ENCODE data around the gene SLC30A1.

SLC30A1 gene

DNA sequence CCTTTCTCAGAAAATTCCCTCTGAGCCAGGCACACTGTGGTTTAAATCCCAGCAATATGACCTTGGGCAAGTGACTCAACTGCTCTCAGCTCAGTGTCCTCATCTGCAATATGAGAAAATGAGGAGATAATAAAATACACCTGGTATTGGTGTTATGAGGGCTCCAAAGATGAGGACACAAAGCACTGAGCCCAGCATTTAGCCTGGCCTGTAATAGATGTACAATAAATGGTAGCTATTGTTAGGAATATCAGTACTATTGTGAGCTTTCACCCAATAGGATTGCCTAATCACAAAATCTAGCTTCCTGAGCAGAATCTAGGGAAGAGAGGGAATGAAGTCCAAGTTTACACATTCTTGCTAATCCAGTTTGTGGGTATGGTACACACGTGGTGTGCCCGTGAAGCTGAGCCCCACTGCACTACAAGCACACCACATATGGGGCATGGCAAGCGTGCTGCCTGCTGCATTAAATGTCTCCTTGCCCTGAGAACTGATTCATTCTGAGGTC lies 24.3 kb upstream of the SLC30A1 start:
- TF ChIP-seq CTCF (IDR thresholded peaks at IDR 0.05; ENCODE audit: low read depth, low read length) = no peak
- DNase-seq (ENCODE audit: low read depth in 2 of 2) = no peak
- no peak overlapping the region for H3K4me3 ChIP-seq (replicated peaks in 1 of 2; ENCODE audit: low read depth in 2 of 2, low read length in 2 of 2)

DNA sequence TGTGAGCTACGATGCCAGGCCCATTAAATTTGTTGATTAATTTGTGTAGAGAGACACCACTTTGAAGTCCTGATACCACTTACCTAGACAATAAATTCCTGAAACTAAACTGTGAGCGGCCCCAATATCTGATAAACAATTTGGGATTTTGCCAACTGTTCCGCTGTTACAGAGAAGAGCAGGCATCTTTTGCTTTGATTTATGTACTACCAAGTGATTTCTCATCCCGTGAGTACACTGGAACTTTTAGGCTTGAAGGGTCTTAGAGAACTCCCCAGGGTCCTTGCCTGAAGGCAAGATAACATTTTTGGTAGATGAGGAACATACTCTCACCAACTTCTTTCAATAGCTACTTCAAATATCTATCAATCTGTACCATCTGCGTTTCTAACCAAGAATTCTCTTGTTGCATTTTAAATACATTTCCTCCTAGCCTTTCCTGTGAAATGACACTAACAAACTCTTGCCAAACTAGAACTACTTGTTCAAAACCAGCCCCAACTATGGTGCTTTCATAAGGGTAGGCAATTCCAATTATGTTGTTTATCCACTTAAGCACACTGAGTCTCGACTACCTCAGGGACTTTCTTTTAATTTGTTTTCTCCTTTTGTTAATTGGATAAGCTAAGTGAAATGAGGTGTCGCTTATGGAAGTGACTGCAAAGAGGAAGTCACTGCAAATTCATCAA lies 23.2 kb upstream of the SLC30A1 start:
- DNase-seq (ENCODE audit: low read depth in 2 of 2) = no peak
- no peak overlapping the region for H3K4me3 ChIP-seq (replicated peaks in 1 of 2; ENCODE audit: low read depth in 2 of 2, low read length in 2 of 2)
- no peak for TF ChIP-seq CTCF (IDR thresholded peaks at IDR 0.05; ENCODE audit: low read depth, low read length)

DNA sequence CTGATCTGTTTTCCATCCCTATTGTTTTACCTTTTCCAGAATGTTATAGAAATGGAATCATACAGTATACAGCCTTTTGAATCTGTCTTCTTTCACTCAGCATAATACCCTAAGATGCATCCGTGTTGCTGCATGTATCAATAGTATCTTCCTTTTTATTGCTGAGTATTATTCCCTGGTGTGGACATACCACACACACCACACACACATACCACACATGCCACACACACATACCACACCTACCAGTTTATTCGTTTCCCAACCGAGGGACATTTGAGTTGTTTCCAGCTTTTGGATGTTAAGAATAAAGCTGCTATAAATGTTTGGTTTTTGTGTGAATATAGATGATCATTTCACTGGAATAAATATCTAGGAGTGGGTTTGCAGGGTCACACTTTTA lies 22.2 kb upstream of the SLC30A1 start:
- no peak for TF ChIP-seq CTCF (IDR thresholded peaks at IDR 0.05; ENCODE audit: low read depth, low read length)
- no peak for DNase-seq (ENCODE audit: low read depth in 2 of 2)
- no peak overlapping the region for H3K4me3 ChIP-seq (replicated peaks in 1 of 2; ENCODE audit: low read depth in 2 of 2, low read length in 2 of 2)

GRCh38 chr1:211599250-211599649 lies 20.3 kb upstream of the SLC30A1 start:
- H3K4me3 ChIP-seq (replicated peaks in 1 of 2; ENCODE audit: low read depth in 2 of 2, low read length in 2 of 2) = no peak overlapping the region
- TF ChIP-seq CTCF (IDR thresholded peaks at IDR 0.05; ENCODE audit: low read depth, low read length) = no peak
- no peak for DNase-seq (ENCODE audit: low read depth in 2 of 2)

DNA sequence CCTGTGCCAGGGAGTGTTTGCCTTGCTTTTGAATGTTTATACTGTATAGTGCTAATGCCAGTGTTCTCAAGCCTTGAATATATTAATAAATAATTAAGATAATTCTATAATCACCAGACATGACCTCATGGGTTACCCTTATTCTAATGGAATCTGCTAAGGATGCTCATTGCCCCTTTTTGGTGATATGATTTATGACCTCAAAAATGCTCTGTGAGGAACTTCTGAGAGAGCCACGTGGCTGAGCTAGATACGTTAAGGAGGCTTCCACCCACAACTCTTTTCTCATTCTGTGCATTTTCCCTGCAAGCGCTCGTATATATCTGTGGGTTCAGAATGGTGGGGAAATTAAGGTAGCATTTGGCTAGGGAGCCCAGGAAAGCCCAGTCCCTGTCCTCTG lies 19.6 kb upstream of the SLC30A1 start:
- H3K4me3 ChIP-seq (replicated peaks in 1 of 2; ENCODE audit: low read depth in 2 of 2, low read length in 2 of 2) = no peak overlapping the region
- no peak for DNase-seq (ENCODE audit: low read depth in 2 of 2)
- no peak for TF ChIP-seq CTCF (IDR thresholded peaks at IDR 0.05; ENCODE audit: low read depth, low read length)

- no peak overlapping the region for H3K4me3 ChIP-seq (replicated peaks in 1 of 2; ENCODE audit: low read depth in 2 of 2, low read length in 2 of 2)
- no peak for DNase-seq (ENCODE audit: low read depth in 2 of 2)
- TF ChIP-seq CTCF (IDR thresholded peaks at IDR 0.05; ENCODE audit: low read depth, low read length) = no peak
Observed at GRCh38 chr1:211596418-211597181, 17.6 kb upstream of the SLC30A1 start.
